ENCODE results near the gene LARP6.

Gene LARP6

GRCh38 chr15:70835841-70836240 lies 18.1 kb downstream of the LARP6 start:
- H3K27ac ChIP-seq (ENCODE audit: low read length), result no peak overlapping the region
- no peaks in the 10 kb centered on the region for H3K27me3 ChIP-seq (ENCODE audit: control insufficient read depth, insufficient read depth, low read length)
- H3K4me3 ChIP-seq (ENCODE audit: low read length), result no peak overlapping the region
- no peak overlapping the region for H3K9ac ChIP-seq (ENCODE audit: low read length)
- H3K9me3 ChIP-seq (ENCODE audit: control insufficient read depth, low read depth, low read length), result no peaks in the 10 kb centered on the region
- H3K4me1 ChIP-seq (ENCODE audit: control insufficient read depth, low read depth, low read length), result no peaks in the 10 kb centered on the region
- peaks cover 11% of the 10 kb centered on the region for H3K36me3 ChIP-seq (ENCODE audit: control insufficient read depth, low read depth, low read length)

GRCh38 chr15:70835415-70835814 lies 18.5 kb downstream of the LARP6 start:
- Histone ChIP-seq H3K4me3 (ENCODE audit: low read length) (no peak overlapping the region), H3K9me3 (ENCODE audit: control insufficient read depth, low read depth, low read length) (no peaks in the 10 kb centered on the region), H3K36me3 (ENCODE audit: control insufficient read depth, low read depth, low read length) (peaks cover 11% of the 10 kb centered on the region), H3K9ac (ENCODE audit: low read length) (no peak overlapping the region), H3K27me3 (ENCODE audit: control insufficient read depth, insufficient read depth, low read length) (no peaks in the 10 kb centered on the region), H3K4me1 (ENCODE audit: control insufficient read depth, low read depth, low read length) (no peaks in the 10 kb centered on the region), H3K27ac (ENCODE audit: low read length) (no peak overlapping the region)

- no peak overlapping the region for H3K4me3 ChIP-seq (ENCODE audit: low read length)
- H3K36me3 ChIP-seq (ENCODE audit: control insufficient read depth, low read depth, low read length), result peaks cover 11% of the 10 kb centered on the region
- no peak overlapping the region for H3K9ac ChIP-seq (ENCODE audit: low read length)
- no peaks in the 10 kb centered on the region for H3K9me3 ChIP-seq (ENCODE audit: control insufficient read depth, low read depth, low read length)
- no peaks in the 10 kb centered on the region for H3K27me3 ChIP-seq (ENCODE audit: control insufficient read depth, insufficient read depth, low read length)
- no peaks in the 10 kb centered on the region for H3K4me1 ChIP-seq (ENCODE audit: control insufficient read depth, low read depth, low read length)
- no peak overlapping the region for H3K27ac ChIP-seq (ENCODE audit: low read length)
Observed at GRCh38 chr15:70834999-70835398, 19.0 kb downstream of the LARP6 start.

- H3K9ac ChIP-seq (ENCODE audit: low read length), result no peak overlapping the region
Observed at GRCh38 chr15:70833861-70834765, 19.8 kb downstream of the LARP6 start.

GRCh38 chr15:70833422-70833821 lies 20.5 kb downstream of the LARP6 start:
- Histone ChIP-seq H3K36me3 (ENCODE audit: control insufficient read depth, low read depth, low read length) (peaks cover 11% of the 10 kb centered on the region), H3K27me3 (ENCODE audit: control insufficient read depth, insufficient read depth, low read length) (no peaks in the 10 kb centered on the region), H3K9ac (ENCODE audit: low read length) (no peak overlapping the region), H3K9me3 (ENCODE audit: control insufficient read depth, low read depth, low read length) (no peaks in the 10 kb centered on the region), H3K27ac (ENCODE audit: low read length) (no peak overlapping the region), H3K4me3 (ENCODE audit: low read length) (no peak overlapping the region), H3K4me1 (ENCODE audit: control insufficient read depth, low read depth, low read length) (no peaks in the 10 kb centered on the region)

More at GRCh38 chr15:70833861-70834765, 19.8 kb downstream of the LARP6 start:
- H3K4me1 ChIP-seq (ENCODE audit: control insufficient read depth, low read depth, low read length), result no peaks in the 10 kb centered on the region
- H3K4me3 ChIP-seq (ENCODE audit: low read length), result no peak overlapping the region
- H3K9me3 ChIP-seq (ENCODE audit: control insufficient read depth, low read depth, low read length), result no peaks in the 10 kb centered on the region
- no peaks in the 10 kb centered on the region for H3K27me3 ChIP-seq (ENCODE audit: control insufficient read depth, insufficient read depth, low read length)
- peaks cover 11% of the 10 kb centered on the region for H3K36me3 ChIP-seq (ENCODE audit: control insufficient read depth, low read depth, low read length)
- H3K27ac ChIP-seq (ENCODE audit: low read length), result no peak overlapping the region

GRCh38 chr15:70832176-70832575 lies 21.8 kb downstream of the LARP6 start:
- Histone ChIP-seq H3K9me3 (ENCODE audit: control insufficient read depth, low read depth, low read length) (no peaks in the 10 kb centered on the region), H3K27ac (ENCODE audit: low read length) (no peak overlapping the region), H3K9ac (ENCODE audit: low read length) (no peak overlapping the region), H3K36me3 (ENCODE audit: control insufficient read depth, low read depth, low read length) (peaks cover 11% of the 10 kb centered on the region), H3K4me1 (ENCODE audit: control insufficient read depth, low read depth, low read length) (no peaks in the 10 kb centered on the region), H3K27me3 (ENCODE audit: control insufficient read depth, insufficient read depth, low read length) (no peaks in the 10 kb centered on the region), H3K4me3 (ENCODE audit: low read length) (no peak overlapping the region)

- Histone ChIP-seq H3K9me3 (ENCODE audit: control insufficient read depth, low read depth, low read length) (no peaks in the 10 kb centered on the region), H3K4me1 (ENCODE audit: control insufficient read depth, low read depth, low read length) (no peaks in the 10 kb centered on the region), H3K27ac (ENCODE audit: low read length) (no peak overlapping the region), H3K9ac (ENCODE audit: low read length) (no peak overlapping the region), H3K27me3 (ENCODE audit: control insufficient read depth, insufficient read depth, low read length) (no peaks in the 10 kb centered on the region), H3K4me3 (ENCODE audit: low read length) (no peak overlapping the region), H3K36me3 (ENCODE audit: control insufficient read depth, low read depth, low read length) (peaks cover 11% of the 10 kb centered on the region)
Observed at GRCh38 chr15:70831094-70831911, 22.7 kb downstream of the LARP6 start.

GRCh38 chr15:70830615-70831014 lies 23.3 kb downstream of the LARP6 start:
- Histone ChIP-seq H3K27me3 (ENCODE audit: control insufficient read depth, insufficient read depth, low read length) (no peaks in the 10 kb centered on the region), H3K9me3 (ENCODE audit: control insufficient read depth, low read depth, low read length) (no peaks in the 10 kb centered on the region), H3K9ac (ENCODE audit: low read length) (no peak overlapping the region), H3K27ac (ENCODE audit: low read length) (no peak overlapping the region), H3K36me3 (ENCODE audit: control insufficient read depth, low read depth, low read length) (peaks cover 11% of the 10 kb centered on the region), H3K4me3 (ENCODE audit: low read length) (no peak overlapping the region), H3K4me1 (ENCODE audit: control insufficient read depth, low read depth, low read length) (no peaks in the 10 kb centered on the region)

GRCh38 chr15:70829371-70830166 lies 24.4 kb downstream of the LARP6 start:
- H3K27me3 ChIP-seq (ENCODE audit: control insufficient read depth, insufficient read depth, low read length), result no peaks in the 10 kb centered on the region
- H3K9me3 ChIP-seq (ENCODE audit: control insufficient read depth, low read depth, low read length), result no peaks in the 10 kb centered on the region
- peaks cover 3% of the 10 kb centered on the region for H3K4me1 ChIP-seq (ENCODE audit: control insufficient read depth, low read depth, low read length)
- peaks cover 11% of the 10 kb centered on the region for H3K36me3 ChIP-seq (ENCODE audit: control insufficient read depth, low read depth, low read length)
- H3K9ac ChIP-seq (ENCODE audit: low read length), result no peak overlapping the region
- H3K4me3 ChIP-seq (ENCODE audit: low read length), result no peak overlapping the region
- H3K27ac ChIP-seq (ENCODE audit: low read length), result no peak overlapping the region

- Histone ChIP-seq H3K27me3 (ENCODE audit: control insufficient read depth, insufficient read depth, low read length) (no peaks in the 10 kb centered on the region), H3K4me3 (ENCODE audit: low read length) (no peak overlapping the region), H3K36me3 (ENCODE audit: control insufficient read depth, low read depth, low read length) (peaks cover 11% of the 10 kb centered on the region), H3K9me3 (ENCODE audit: control insufficient read depth, low read depth, low read length) (no peaks in the 10 kb centered on the region), H3K4me1 (ENCODE audit: control insufficient read depth, low read depth, low read length) (peaks cover 3% of the 10 kb centered on the region), H3K27ac (ENCODE audit: low read length) (no peak overlapping the region), H3K9ac (ENCODE audit: low read length) (no peak overlapping the region)
Observed at GRCh38 chr15:70827721-70828120, 26.2 kb downstream of the LARP6 start.

GRCh38 chr15:70826634-70827033 lies 27.3 kb downstream of the LARP6 start:
- no peak overlapping the region for H3K27ac ChIP-seq (ENCODE audit: low read length)
- H3K4me1 ChIP-seq (ENCODE audit: control insufficient read depth, low read depth, low read length), result peaks cover 3% of the 10 kb centered on the region
- no peak overlapping the region for H3K4me3 ChIP-seq (ENCODE audit: low read length)
- H3K36me3 ChIP-seq (ENCODE audit: control insufficient read depth, low read depth, low read length), result peaks cover 5% of the 10 kb centered on the region
- no peak overlapping the region for H3K9ac ChIP-seq (ENCODE audit: low read length)
- no peaks in the 10 kb centered on the region for H3K9me3 ChIP-seq (ENCODE audit: control insufficient read depth, low read depth, low read length)
- H3K27me3 ChIP-seq (ENCODE audit: control insufficient read depth, insufficient read depth, low read length), result no peaks in the 10 kb centered on the region

All from iPS-18a (cell line).